ENCODE data around the gene FBXO31. TPM values are rescaled to one million over a fixed set of nuclear protein-coding genes. Genes with fewer than 3 reads are reported as not detected.
"Not testable (repeated sequence)": the region's sequence is repeated elsewhere in the genome, so short reads cannot be mapped to it uniquely, and the experiment has no call there.

FBXO31 gene
- total RNA-seq, 1 donor from 2014 or later: 33.5 TPM

- DNase-seq (ENCODE audit: extremely low read depth, low read depth, low spot score): no peak
Measured at GRCh38 chr16:87344931-87345631, 38.5 kb downstream of the FBXO31 start.

GRCh38 chr16:87344165-87344930, 39.2 kb downstream of the FBXO31 start:
- DNase-seq (ENCODE audit: extremely low read depth, low read depth, low spot score): no peak

GRCh38 chr16:87343753-87344050, 39.9 kb downstream of the FBXO31 start:
- no peak for DNase-seq (ENCODE audit: extremely low read depth, low read depth, low spot score)

- DNase-seq (ENCODE audit: extremely low read depth, low read depth, low spot score): no peak
Measured at GRCh38 chr16:87342978-87343752, 40.4 kb downstream of the FBXO31 start.

GRCh38 chr16:87342504-87342903, 41.1 kb downstream of the FBXO31 start:
- DNase-seq (ENCODE audit: extremely low read depth, low read depth, low spot score): no peak

GRCh38 chr16:87340198-87340597, 43.4 kb downstream of the FBXO31 start:
- DNase-seq (ENCODE audit: extremely low read depth, low read depth, low spot score): no peak

- not testable (repeated sequence) for DNase-seq (ENCODE audit: extremely low read depth, low read depth, low spot score)
Measured at GRCh38 chr16:87339724-87340105, 43.9 kb downstream of the FBXO31 start.

- no peak for DNase-seq (ENCODE audit: extremely low read depth, low read depth, low spot score)
Measured at GRCh38 chr16:87339086-87339723, 44.4 kb downstream of the FBXO31 start.

GRCh38 chr16:87338155-87338765, 45.3 kb downstream of the FBXO31 start:
- no peak for DNase-seq (ENCODE audit: extremely low read depth, low read depth, low spot score)

GRCh38 chr16:87337262-87337771, 46.3 kb downstream of the FBXO31 start:
- DNase-seq (ENCODE audit: extremely low read depth, low read depth, low spot score): no peak

GRCh38 chr16:87336434-87337240, 46.9 kb downstream of the FBXO31 start:
- no peak for DNase-seq (ENCODE audit: extremely low read depth, low read depth, low spot score)

GRCh38 chr16:87335625-87336433, 47.7 kb downstream of the FBXO31 start:
- no peak for DNase-seq (ENCODE audit: extremely low read depth, low read depth, low spot score)

- no peak for DNase-seq (ENCODE audit: extremely low read depth, low read depth, low spot score)
Measured at GRCh38 chr16:87334651-87335624, 48.6 kb downstream of the FBXO31 start.

- DNase-seq (ENCODE audit: extremely low read depth, low read depth, low spot score): no peak
Measured at GRCh38 chr16:87333581-87334331, 49.8 kb downstream of the FBXO31 start.

GRCh38 chr16:87333101-87333500, 50.5 kb downstream of the FBXO31 start:
- DNase-seq (ENCODE audit: extremely low read depth, low read depth, low spot score): no peak

GRCh38 chr16:87332150-87332549, 51.4 kb downstream of the FBXO31 start:
- no peak for DNase-seq (ENCODE audit: extremely low read depth, low read depth, low spot score)

- no peak for DNase-seq (ENCODE audit: extremely low read depth, low read depth, low spot score)
Measured at GRCh38 chr16:87331241-87331801, 52.3 kb downstream of the FBXO31 start.

Data from glomerular endothelial cell (primary cell).